Fibroblast of mammary gland (primary cell): ENCODE results near the gene KCNIP3.
"Not testable (repeated sequence)": the region's sequence is repeated elsewhere in the genome, so short reads cannot be mapped to it uniquely, and the experiment has no call there.

Source experiments
- DNase-seq: peaks from one replicate; pipeline ENCODE4 v3.0.0-alpha.2; 2010; ENCODE audit warnings: low read depth
- H3K4me3 ChIP-seq: 2 replicates; pipeline ENCODE4 v1.5.1; 2011; ENCODE audit warnings: low read depth, mild to moderate bottlenecking, low read length, moderate library complexity; ENCODE audit not compliant: control insufficient read depth
- CTCF ChIP-seq: conservative IDR thresholded peaks from 2 replicates; pipeline ENCODE4 v1.5.1; 2011; ENCODE audit warnings: low read depth, low read length, inconsistent platforms; ENCODE audit not compliant: control insufficient read depth, insufficient read depth

Gene KCNIP3

DNA sequence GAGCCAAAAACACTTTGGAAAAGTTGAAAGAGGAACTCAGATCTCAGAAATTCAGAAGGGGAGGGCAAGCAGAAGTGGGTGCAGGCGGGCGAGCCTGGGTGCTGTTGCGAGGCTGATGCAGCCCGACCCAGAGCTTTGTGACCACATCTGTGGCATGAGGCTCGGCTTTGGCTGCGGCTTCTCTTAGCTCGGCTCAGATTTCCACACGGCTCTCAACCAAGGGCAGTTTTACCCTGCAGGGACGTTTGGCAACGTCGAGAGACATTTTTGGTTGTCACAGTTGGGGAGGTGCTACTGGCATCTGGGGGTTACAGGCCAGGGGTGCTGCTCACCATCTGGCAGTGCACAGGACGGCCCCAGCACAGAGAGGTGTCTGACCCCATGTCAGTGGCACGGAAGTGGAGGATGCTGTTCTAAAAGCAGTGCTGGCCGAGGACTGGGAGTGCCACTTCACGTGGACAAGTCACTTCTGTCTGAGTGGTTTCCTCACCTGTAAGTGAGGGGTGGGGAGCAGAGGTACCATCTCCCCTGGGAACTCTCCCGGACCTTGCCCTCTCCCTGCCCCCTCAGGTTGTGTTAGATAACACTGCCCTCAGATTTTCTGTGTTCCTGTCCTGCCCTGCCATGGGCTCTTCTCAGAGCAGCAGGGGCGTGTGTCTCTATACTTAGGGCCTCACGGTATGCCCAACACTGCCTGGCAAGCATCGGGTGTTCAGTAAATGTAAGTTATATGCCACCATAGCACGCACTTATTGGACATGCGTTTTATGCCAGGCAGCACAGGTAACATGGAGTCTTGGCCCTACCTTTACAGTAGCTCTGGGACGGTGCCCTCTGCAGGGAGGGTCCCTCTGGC, 56.7 kb downstream of the KCNIP3 start:
- TF ChIP-seq CTCF = no peak
- no peak for DNase-seq

DNA sequence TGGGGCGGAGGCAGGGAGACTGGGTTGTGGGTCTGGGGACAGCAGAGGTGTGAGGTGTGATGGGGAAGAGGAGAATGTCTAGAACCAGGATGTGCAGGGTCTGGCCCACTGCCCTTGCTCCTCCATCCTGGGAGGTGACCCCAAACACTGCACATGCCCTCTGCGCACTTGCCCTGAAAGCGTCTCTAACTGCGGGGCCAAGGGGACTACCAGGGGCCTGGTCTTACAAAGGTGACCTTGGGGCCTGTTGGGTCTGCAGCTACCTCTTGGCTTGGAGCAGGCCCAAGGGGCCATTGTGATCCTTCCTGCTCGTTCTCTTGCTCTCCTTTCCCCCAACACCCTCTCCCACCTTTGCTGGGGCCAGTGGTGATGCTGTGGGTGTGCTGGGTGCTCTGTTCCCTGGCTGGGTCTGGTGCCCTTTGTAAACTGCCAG, 57.3 kb downstream of the KCNIP3 start:
- DNase-seq = no peak
- no peak overlapping the region for H3K4me3 ChIP-seq
- TF ChIP-seq CTCF = no peak

More for the DNA sequence above, 56.7 kb downstream of the KCNIP3 start:
- H3K4me3 ChIP-seq = no peak overlapping the region

- no peak overlapping the region for H3K4me3 ChIP-seq
- TF ChIP-seq CTCF = no peak
- no peak for DNase-seq
Measured at GRCh38 chr2:95354925-95355324, 57.8 kb downstream of the KCNIP3 start.

GRCh38 chr2:95355486-95355885, 58.3 kb downstream of the KCNIP3 start:
- not testable (repeated sequence) for DNase-seq, H3K4me3 ChIP-seq

- DNase-seq = no peak
- no peak for TF ChIP-seq CTCF
- no peak overlapping the region for H3K4me3 ChIP-seq
Measured at GRCh38 chr2:95356821-95357700, 59.9 kb downstream of the KCNIP3 start.

- H3K4me3 ChIP-seq = no peak overlapping the region
- TF ChIP-seq CTCF = no peak
- DNase-seq = no peak
Measured at GRCh38 chr2:95357717-95358280, 60.7 kb downstream of the KCNIP3 start.
